Measurements from ENCODE around the gene HPS5. TPM values are rescaled to one million over a fixed set of nuclear protein-coding genes. Genes with fewer than 3 reads are reported as not detected.

The HPS5 gene
- total RNA-seq, 1 donor from 2014 or later: 20.7 TPM

- intact Hi-C loops (cut with micrococcal nuclease): loop anchor here (1.0 to 5.0 kb wide), 11 partner anchors 8 to 1584 kb away; partner anchors contain the start of genes C11orf58, LDHA, SAAL1 and SERGEF
These were observed 1.1 kb upstream of the HPS5 start for GRCh38 chr11:18322818-18323570.

- intact Hi-C loops (cut with micrococcal nuclease): loop anchor here (5.0 kb wide), 1 partner anchor 39 kb away; no protein-coding TSS in a partner anchor
These were observed 367 bp downstream of the HPS5 start for GRCh38 chr11:18321578-18321968.

GRCh38 chr11:18320617-18321016 is 1.3 kb downstream of the HPS5 start:
- intact Hi-C loops (cut with micrococcal nuclease): loop anchor here (5.0 kb wide), 1 partner anchor 38 kb away; no protein-coding TSS in a partner anchor

GRCh38 chr11:18319914-18320313 is 2.0 kb downstream of the HPS5 start:
- intact Hi-C loops (cut with micrococcal nuclease): loop anchor here (5.0 kb wide), 1 partner anchor 38 kb away; no protein-coding TSS in a partner anchor

GRCh38 chr11:18317551-18317950 is 4.4 kb downstream of the HPS5 start:
- intact Hi-C loops (cut with micrococcal nuclease): no loop called here

GRCh38 chr11:18315893-18316292 is 6.0 kb downstream of the HPS5 start:
- intact Hi-C loops (cut with micrococcal nuclease): no loop called here

GRCh38 chr11:18314784-18315523 is 7.0 kb downstream of the HPS5 start:
- intact Hi-C loops (cut with micrococcal nuclease): no loop called here

GRCh38 chr11:18313965-18314763 is 7.8 kb downstream of the HPS5 start:
- intact Hi-C loops (cut with micrococcal nuclease): no loop called here

- intact Hi-C loops (cut with micrococcal nuclease): no loop called here
These were observed 9.1 kb downstream of the HPS5 start for GRCh38 chr11:18312663-18313420.

- intact Hi-C loops (cut with micrococcal nuclease): no loop called here
These were observed 9.9 kb downstream of the HPS5 start for GRCh38 chr11:18312012-18312411.

GRCh38 chr11:18310800-18311340 is 11.1 kb downstream of the HPS5 start:
- intact Hi-C loops (cut with micrococcal nuclease): no loop called here

GRCh38 chr11:18309691-18310090 is 12.2 kb downstream of the HPS5 start:
- intact Hi-C loops (cut with micrococcal nuclease): no loop called here

GRCh38 chr11:18308242-18308641 is 13.7 kb downstream of the HPS5 start:
- intact Hi-C loops (cut with micrococcal nuclease): no loop called here

- intact Hi-C loops (cut with micrococcal nuclease): no loop called here
These were observed 14.3 kb downstream of the HPS5 start for GRCh38 chr11:18307461-18308139.

- intact Hi-C loops (cut with micrococcal nuclease): no loop called here
These were observed 17.2 kb downstream of the HPS5 start for GRCh38 chr11:18304745-18305144.

GRCh38 chr11:18299721-18300120 is 22.2 kb downstream of the HPS5 start:
- intact Hi-C loops (cut with micrococcal nuclease): no loop called here

GRCh38 chr11:18295316-18295715 is 26.6 kb downstream of the HPS5 start:
- intact Hi-C loops (cut with micrococcal nuclease): no loop called here

GRCh38 chr11:18294862-18295261 is 27.1 kb downstream of the HPS5 start:
- intact Hi-C loops (cut with micrococcal nuclease): no loop called here

GRCh38 chr11:18288911-18289310 is 33.0 kb downstream of the HPS5 start:
- intact Hi-C loops (cut with micrococcal nuclease): no loop called here

- intact Hi-C loops (cut with micrococcal nuclease): no loop called here
These were observed 36.1 kb downstream of the HPS5 start for GRCh38 chr11:18285841-18286240.

All from T-helper 2 cell treated with Interferon-gamma antibody and Interleukin-4, amounts not matched to agents 100 ng/mL and 5 ng/mL, for 36 hours (primary cell).